Sciatic nerve (tissue), 2 donors: ENCODE data around the gene TLR2. TPM values are rescaled to one million over a fixed set of nuclear protein-coding genes. Genes with fewer than 3 reads are reported as not detected.
A peak's percentile ranks its signal among the peaks of the same experiment; 100 is the strongest.

ENCODE experiments used
- ATAC-seq: fragments of 200-7000 bp; cut with Tn5 transposase; one replicate; pipeline ENCODE4 v1.9.1; 2020; ENCODE audit warnings: mild to moderate bottlenecking, moderate library complexity
- DNase-seq: peaks from one replicate; pipeline ENCODE4 v3.0.0-alpha.2; 2020; ENCODE audit warnings: low spot score
- intact Hi-C: fragments of 100-400 bp; cut with DNase I; formaldehyde crosslinking; loops from one replicate; pipeline ENCODE4 v1.14.2; 2022
- total RNA-seq: library from RNA; stranded (reverse); fragmentation: NEBNext Ultra II Directional; extraction: Animal tissue kit (Norgen Biotek cat#: 25700); gene quantifications from one replicate; pipeline ENCODE4 v1.2.1, GENCODE V29; 2021
- donor health status: DM: no; HTN: no; CAD: no.
- donor health status: DM: no; HTN: no; CAD: no.

The TLR2 gene, protein sequence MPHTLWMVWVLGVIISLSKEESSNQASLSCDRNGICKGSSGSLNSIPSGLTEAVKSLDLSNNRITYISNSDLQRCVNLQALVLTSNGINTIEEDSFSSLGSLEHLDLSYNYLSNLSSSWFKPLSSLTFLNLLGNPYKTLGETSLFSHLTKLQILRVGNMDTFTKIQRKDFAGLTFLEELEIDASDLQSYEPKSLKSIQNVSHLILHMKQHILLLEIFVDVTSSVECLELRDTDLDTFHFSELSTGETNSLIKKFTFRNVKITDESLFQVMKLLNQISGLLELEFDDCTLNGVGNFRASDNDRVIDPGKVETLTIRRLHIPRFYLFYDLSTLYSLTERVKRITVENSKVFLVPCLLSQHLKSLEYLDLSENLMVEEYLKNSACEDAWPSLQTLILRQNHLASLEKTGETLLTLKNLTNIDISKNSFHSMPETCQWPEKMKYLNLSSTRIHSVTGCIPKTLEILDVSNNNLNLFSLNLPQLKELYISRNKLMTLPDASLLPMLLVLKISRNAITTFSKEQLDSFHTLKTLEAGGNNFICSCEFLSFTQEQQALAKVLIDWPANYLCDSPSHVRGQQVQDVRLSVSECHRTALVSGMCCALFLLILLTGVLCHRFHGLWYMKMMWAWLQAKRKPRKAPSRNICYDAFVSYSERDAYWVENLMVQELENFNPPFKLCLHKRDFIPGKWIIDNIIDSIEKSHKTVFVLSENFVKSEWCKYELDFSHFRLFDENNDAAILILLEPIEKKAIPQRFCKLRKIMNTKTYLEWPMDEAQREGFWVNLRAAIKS
- total RNA-seq = 35.2 TPM

DNA sequence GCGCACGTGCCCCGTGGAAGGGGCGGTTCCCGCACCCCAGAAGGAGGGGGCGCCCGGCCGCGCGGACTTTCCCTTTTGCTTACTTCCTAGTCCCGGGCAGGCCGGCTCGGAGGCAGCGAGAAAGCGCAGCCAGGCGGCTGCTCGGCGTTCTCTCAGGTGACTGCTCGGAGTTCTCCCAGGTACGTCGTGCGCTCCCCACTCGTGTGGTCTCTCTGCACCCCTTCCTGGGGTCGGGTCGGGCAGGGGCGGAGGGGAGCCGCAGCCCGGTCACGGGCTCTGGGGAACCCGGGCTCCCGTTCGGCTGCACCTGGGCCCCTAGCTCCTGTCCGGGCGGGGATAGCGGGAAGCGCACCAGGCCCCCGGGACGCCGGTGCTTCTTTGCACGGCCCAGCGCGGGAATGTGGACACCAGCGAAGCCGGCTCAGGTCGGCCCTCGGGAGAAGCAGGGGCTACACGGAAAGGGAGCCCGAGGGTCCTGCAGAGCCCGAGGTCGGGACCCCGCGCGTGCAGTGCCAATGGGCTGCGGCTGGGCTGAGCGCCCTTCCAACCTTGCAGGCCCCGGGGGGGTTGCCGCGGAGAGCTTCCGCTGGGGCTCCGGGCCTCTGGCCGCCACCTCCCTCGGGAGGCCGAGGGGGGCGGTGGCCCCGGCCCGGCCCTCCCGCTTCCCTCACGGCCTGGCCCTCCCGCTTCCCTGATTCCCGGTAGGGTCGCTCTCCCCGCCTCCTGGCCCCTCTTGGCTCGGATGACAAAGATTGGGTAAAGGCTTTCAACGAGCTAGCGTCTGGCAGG, at the start of gene TLR2:
Gene TLR2, plus strand, starts transcription at position 99 of the 789 bp plus-strand sequence. CDS start 18,628 bp downstream, outside the sequence.
- peak; percentile 95 for ATAC-seq
- peak; percentile 84 for DNase-seq
- intact Hi-C loops = no loop called here

DNA sequence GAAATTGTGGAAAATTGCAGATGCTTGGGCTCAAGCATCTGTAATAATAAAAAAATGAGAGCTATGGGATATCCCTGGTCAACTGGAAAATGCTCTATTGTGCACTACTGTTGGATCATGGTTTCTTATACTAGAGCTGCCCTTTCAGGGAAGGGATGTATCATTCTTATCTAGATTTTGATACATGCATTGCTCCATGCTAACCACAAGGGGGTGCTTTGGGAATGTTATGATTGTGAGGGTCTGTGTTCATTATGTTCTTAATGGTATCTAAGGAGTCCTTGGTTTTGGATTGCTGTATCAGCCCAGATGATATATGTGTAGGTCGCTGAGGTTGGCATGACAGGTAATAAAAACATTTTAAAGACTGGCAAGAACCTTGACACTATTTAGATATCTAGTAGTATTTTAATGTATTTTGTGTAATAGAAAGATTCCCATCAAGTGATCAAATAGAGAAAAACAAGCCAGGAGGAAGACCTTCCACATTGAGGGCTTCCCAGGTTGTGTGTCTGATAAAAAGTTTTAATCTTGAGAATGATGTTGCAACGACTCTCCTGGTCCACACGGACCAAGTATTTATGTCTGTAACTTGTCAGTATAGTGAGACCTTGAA, 49.2 kb upstream of the TLR2 start:
- ATAC-seq = peak; percentile 68
- DNase-seq = no peak
- intact Hi-C loops = no loop called here

DNA sequence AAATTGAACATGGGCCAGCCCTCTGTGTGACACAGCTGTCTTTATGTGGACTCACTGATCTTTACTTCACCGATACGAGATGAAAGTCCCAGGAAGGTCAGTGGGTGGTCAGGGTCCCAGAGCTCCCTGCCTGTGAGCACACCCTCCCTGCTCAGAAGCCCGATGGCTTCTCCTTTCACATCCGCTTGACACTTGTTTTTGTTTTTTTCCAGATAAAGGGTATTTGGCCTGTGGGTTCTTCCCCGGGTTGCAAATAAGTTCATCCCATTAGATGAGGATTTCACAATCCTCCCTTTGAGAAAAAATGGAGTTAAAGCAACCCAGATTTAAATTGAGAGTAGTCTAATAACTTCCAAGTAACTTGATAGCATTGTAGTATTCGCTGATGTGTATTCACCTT, 48.2 kb upstream of the TLR2 start:
- ATAC-seq = peak; percentile 53
- intact Hi-C loops = no loop called here
- no peak for DNase-seq

DNA sequence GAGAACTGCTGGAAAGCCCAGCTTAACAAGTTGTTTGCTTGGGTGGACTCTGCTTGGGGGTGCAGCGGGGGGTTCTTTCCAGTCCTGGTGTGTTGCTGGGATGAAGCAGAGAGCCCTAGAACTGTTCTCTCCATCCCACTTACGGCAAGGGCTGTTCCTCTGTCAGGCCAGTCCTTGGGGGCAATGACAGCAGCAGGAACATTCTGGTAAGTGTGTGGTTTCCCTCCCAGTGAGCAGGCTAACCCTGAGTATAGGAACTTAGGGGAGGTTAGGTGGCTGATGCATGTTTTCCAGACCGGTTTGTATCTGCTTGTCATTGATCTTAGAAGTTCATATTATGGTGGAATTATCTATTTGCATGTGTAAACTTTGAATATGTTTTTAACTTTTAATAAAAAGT, 46.9 kb upstream of the TLR2 start:
- DNase-seq (no peak), ATAC-seq (no peak)
- intact Hi-C loops = no loop called here

DNA sequence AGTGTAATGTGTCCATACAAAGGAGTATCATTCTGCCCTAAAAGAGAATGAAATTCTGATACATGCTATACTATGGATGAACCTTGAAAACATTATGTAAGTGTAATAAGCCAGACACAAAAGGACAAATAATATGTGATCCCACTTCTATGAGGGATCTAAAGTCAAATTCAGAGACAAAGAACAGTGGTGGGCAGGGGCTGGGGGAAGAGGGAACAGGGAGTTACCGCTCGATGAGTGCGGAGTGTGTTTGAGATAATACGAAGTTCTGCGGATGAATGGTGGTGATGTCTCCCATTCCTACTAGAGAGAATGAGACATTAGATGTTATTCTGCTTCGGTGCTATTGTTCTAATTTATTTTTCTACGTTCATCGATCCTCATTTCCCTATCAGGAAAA, 46.1 kb upstream of the TLR2 start:
- no peak for ATAC-seq
- intact Hi-C loops = no loop called here

DNA sequence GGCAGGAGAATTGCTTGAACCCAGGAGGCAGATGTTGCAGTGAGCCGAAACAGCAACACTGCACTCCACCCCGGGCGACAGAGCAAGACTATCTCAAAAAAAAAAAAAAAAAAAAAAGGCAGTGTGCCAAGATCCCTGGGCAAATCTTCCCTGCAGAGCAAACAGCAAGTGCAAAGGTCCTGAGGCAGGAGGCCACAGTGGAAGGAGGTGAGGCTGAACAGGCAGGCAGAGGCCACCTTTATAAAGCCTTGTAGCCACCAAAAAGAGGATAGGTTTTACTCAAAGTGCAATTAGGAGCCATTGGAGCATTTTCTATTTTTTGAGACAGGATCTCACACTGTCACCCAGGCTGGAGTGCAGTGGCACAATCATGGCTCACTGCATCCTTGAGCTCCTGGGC, 45.1 kb upstream of the TLR2 start:
- no peak for ATAC-seq
- intact Hi-C loops = no loop called here
- no peak for DNase-seq

More for the DNA sequence above, 46.1 kb upstream of the TLR2 start:
- DNase-seq = no peak

DNA sequence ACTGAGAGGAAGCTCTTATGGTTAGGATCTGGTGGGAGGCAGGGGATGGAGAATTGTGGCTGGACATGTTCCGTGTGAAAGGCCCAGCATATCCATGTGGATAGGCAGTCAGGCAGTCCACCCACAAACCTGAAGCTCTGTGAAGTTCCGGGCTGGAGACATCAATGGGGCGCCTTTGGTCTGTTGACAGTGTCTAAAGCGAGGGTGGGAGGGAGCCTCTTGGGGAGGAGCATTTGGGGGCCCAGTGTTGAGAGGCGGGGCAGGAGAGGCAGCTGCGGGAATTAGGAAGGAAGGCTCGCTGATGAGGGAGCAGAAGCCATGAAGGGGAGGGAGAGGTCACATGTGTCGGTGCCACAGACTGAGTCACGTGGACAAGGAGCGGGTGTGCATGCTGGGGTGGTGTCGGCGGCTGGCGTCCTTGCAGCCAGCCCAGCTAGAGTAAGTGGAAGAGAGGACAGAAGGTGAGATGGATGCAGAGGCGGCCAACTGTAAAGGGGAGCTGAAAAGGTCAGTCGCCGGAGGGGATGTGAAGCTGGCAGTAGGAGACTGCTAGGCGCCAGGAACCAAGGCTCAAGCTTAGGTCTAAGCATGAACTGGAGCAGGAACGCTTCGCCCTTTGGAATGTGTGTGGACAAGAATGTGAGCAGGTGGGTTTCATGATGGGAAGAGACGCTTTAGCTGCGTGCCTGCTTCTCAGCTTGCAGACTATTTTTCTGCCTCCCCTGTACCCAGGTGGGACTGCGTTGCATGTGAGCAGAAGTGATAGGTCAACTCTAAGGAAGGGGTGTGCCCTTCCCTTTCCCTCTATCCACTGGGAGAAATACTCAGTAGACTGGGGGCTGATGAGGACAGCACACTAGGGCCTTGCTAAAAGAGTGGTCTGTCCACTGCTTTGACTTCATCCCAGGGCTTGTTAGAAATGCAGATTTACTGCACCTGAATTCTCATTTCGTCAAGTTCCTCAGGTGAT, 44.0 kb upstream of the TLR2 start:
- intact Hi-C loops = no loop called here
- ATAC-seq = no peak
- no peak for DNase-seq

DNA sequence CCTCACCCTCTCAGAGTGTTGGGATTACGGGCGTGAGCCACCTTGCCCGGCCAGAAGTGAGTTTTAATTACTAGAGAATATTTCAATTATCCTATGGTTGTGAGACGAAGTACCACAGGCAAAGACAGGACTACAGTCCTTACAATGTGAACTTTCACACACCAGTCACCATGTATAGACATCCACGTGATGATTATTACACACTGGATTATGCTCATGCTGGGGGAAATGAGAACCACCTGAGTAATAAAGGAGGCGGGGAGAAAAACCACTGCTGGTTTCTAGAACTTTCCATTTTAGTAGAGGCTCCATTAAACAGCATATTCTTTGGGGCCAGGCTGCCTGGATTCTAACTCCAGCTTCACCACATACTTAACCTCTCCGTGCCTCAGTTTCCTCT, 42.5 kb upstream of the TLR2 start:
- ATAC-seq (no peak), DNase-seq (no peak)
- intact Hi-C loops = no loop called here

DNA sequence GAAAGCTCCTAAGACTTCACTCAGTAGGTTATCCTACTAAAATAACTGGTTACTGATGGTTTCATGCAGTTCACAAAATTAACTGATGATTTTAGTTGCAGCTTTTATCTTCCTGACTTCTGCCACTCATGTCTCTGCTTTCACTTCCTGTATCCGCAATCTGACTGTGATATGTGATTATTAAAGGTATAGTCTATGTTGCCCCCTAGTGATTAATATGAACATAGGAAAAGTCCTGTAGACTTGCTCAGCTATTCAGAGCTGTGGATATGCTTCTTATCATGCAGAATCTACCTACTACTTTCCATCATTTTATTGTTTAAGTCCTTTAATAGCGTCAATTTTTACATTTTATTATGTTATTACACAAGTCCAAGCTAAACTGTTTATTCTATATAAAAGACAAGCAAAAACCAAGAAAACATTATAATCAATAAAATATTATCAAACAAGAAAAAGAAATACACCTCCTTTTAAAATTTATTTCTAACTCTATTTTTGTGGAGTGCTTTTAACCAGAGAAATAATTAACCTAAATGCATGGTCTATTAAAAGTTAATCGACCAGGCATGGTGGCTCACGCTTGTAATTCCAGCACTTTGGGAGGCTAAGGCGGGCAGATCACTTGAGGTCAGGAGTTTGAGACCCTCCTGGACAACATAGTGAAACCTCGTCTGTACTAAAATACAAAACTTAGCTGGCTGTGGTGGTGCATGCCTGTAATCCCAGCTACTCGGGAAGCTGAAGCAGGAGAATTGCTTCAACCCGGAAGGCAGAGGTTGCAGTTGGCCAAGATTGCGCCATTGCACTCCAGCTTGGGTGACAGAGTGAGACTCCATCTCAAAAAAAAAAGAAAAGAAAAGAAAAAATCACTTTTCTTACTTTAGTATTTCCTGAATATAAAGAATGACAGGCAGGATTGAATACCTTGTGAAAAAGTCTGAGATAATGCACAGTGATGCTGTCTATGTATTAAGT, 40.4 kb upstream of the TLR2 start:
- intact Hi-C loops = no loop called here
- no peak for DNase-seq
- ATAC-seq = peak; percentile 52

DNA sequence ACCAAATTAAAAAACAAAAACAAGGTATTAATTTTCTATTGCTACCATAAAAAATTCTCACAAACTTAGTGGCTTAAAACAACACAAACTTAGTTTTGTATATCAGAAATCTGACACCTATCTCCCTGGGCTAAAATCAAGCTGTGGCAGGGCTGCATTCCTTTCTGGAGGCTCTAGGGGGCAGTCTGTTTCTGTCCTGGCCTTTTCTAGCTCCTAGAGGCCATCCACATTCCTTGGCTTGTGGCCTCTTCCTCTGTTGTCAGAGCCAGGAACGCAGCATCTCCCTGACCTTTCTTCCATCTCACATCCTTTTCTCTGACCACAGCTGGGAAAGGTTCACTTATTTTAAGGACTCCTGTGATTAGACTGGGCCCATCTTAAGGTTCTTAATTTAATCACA, 38.9 kb upstream of the TLR2 start:
- no peak for DNase-seq
- intact Hi-C loops = no loop called here

DNA sequence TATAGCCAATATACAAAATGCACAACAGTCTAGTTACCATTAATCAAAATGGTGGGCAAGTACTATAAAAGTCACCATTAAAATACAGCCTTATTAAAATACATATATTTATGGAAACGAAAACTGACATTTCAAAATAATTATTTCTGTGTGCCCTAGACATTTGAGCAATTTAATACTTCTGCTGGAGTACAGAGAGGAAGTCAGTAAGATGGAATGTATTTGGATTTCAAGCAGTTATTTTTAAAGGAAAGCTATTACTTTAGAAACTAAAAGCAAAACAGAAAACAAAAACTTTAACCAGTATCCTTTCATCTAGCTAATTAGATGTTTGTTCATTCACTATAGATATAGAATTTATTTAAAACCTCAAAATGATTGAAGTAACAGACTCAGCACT, 37.8 kb upstream of the TLR2 start:
- intact Hi-C loops = no loop called here
- ATAC-seq (no peak), DNase-seq (no peak)

More for the DNA sequence above, 38.9 kb upstream of the TLR2 start:
- ATAC-seq = no peak

DNA sequence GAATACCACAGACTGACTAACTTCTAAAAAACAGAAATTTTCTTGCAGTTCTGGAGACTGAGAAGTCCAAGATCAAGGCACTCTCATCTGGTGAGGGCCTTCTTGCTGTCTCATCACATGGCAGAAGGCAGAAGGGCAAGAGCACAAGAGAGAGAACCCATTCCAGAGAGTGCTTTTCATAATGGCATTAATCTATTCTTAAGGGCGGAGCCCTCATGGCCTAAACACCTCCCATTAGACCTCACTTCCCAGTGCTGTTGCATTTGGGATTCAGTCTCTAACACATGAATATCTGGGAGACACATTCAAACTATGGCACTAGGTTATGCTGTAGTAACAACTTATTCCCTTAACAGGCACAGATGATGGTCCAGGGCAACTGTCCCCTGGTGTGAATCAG, 37.1 kb upstream of the TLR2 start:
- intact Hi-C loops = no loop called here
- ATAC-seq = no peak
- DNase-seq = no peak

DNA sequence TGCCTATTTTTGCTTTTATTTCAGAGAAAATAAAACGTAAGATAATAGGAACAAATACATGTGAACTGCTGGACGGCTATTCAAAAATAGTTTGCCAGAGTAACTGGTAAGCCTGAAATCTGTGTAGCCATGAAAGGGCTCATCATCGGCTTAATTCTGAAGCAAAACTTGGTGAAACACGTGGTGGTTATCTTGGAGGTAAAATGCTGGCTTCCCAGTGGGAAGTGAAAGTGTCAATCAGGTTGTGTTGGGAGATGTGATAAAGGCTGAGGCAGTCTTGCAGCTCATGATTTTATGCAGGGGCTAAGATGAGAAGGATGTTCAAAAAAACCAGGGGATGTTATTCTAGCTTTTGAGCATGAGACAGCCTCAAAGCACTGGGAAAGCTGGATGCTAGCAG, 36.1 kb upstream of the TLR2 start:
- ATAC-seq (no peak), DNase-seq (no peak)
- intact Hi-C loops = no loop called here

DNA sequence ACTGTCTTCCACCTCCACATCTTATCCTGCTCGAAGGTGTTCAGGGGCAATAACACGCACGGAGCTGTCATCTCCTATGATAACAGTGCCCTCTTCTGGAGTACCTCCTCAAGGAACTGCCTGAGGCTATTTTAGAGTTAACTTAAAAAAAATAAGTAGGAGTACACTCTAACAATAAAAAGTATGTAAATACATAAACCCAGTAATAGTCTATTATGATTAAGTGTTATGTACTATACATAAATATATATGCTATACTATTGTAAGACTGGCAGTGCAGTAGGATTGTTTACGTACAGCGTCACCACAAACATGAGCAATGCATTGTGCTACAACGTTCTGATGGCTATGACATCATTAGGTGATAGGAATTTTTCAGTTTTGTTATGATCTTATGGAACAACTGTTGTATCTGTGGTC, 34.5 kb upstream of the TLR2 start:
- DNase-seq (no peak), ATAC-seq (no peak)
- intact Hi-C loops = no loop called here

DNA sequence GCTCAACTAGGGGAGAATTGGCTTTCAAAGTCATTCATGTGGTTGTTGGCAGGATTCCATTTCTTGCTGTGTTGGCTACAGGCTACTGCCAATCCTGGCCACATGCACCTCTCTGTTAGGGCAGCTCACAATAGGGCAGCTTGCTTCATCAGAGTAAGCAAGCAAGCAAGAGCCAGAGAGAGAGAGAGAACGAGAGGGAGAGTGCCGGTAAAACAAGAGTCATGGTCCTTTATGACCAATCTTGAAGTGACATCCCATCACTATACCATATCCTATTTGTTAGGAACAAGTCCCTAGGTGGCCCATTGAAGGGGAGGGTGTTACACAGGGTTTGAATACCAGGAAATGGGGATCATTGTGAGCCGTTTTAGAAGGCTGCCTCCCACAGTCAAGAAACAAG, 33.0 kb upstream of the TLR2 start:
- ATAC-seq = no peak
- intact Hi-C loops = no loop called here

DNA sequence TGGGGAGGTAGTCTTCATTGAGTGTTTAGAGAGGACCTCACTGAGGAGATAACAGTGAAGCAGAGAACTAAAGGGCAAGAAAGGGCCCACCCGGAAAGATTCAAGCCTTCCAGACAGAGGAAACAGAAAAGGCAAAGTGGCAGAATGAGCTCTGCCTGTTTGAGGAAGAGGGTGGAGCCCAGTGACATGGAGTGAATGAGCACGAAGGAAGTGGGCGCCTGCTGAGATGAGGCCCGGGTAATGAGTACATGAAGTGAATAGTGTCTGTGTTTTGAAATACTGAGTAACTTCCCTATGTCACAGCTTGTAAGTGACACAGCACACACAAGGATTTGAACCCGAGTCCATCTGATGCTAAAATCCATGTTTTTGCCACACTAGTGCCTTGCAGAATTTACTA, 32.5 kb upstream of the TLR2 start:
- intact Hi-C loops = no loop called here
- DNase-seq (no peak), ATAC-seq (peak; percentile 72)

More for the DNA sequence above, 33.0 kb upstream of the TLR2 start:
- DNase-seq = no peak
